ENCODE data around the gene AHR.

DNA sequence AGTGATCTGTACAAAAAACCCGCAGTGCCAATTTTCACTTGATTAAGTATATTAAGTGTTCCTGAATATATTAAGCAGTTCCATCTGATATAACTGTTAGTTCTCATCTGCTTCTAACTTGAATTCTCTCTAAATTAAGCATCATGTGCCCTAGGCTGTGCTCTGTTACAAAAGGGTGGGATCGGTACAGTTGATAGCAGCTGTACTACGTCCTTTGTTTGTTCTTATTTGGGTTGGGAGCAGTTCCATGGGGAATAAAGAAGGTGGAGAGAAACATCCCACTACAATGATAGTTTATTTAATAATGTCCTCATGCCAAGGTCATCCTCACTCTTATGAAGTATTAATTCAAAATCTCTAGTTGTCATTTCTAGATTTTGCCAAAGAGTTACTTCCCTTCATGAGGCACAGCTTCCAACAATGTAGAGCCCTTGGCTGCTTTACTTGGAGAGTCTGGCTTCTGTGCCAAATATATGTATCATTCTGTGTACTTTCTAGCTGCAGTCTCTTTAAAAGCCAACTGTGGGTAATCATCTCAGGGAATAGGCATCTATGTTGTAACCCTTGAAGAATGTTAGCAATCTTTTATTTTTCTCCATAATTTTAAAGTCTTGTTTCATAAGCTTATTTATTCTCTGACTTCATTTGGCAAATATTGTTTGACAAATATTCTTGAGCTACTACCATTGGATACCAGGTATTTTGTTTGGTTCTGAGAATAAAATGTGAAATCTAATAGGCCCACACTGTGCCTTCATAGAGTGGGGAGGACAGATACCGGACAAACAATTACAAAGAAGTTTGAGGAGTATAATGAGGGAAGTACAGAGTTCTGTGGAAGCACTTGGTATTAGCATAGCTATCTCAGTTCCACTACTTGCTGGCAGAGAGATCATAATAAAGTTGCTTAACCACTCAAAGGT is 22.4 kb upstream of the AHR start:
- TF ChIP-seq, protein P1, sequence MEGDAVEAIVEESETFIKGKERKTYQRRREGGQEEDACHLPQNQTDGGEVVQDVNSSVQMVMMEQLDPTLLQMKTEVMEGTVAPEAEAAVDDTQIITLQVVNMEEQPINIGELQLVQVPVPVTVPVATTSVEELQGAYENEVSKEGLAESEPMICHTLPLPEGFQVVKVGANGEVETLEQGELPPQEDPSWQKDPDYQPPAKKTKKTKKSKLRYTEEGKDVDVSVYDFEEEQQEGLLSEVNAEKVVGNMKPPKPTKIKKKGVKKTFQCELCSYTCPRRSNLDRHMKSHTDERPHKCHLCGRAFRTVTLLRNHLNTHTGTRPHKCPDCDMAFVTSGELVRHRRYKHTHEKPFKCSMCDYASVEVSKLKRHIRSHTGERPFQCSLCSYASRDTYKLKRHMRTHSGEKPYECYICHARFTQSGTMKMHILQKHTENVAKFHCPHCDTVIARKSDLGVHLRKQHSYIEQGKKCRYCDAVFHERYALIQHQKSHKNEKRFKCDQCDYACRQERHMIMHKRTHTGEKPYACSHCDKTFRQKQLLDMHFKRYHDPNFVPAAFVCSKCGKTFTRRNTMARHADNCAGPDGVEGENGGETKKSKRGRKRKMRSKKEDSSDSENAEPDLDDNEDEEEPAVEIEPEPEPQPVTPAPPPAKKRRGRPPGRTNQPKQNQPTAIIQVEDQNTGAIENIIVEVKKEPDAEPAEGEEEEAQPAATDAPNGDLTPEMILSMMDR (IDR thresholded peaks at IDR 0.05; ENCODE audit: low read depth, low read length, poor library complexity, severe bottlenecking) = no peak
- TF ChIP-seq EZH2phosphoT487 (IDR thresholded peaks at IDR 0.05; ENCODE audit: borderline replicate concordance, low read length) = no peak
